H1 (cell line): ENCODE data around the gene SLC25A3. TPM values are rescaled to one million over a fixed set of nuclear protein-coding genes. Genes with fewer than 3 reads are reported as not detected.

ENCODE experiments used
- CTCF ChIA-PET: fragments of 300-600 bp; sonication (Branson Sonifier 250); formaldehyde crosslinking; loops from one replicate; lab custom pipeline; 2021; ENCODE audit not compliant: partially characterized antibody; lab: Charles Lee
- POLR2A ChIA-PET: fragments of 300-600 bp; sonication (Branson Sonifier 250); formaldehyde crosslinking; loops from one replicate; lab custom pipeline; 2021; ENCODE audit warnings: inconsistent platforms; ENCODE audit not compliant: partially characterized antibody; lab: Charles Lee
- DNase-seq, 2 experiments: peaks; one replicate each; pipeline versions ENCODE4 v3.0.0 to v3.0.0-alpha.2; 2010 to 2022; ENCODE audit warnings: low spot score in 2 of 2, low read depth in 1 of 2, mixed read lengths in 1 of 2
- FAIRE-seq: peaks from 2 replicates; lab custom pipeline; 2011; peaks lifted over from hg19 to GRCh38; lab: Jason Lieb, UNC
- H2AFZ ChIP-seq: 2 replicates; pipeline ENCODE4 v1.8.1; 2012; ENCODE audit warnings: low read length, inconsistent platforms
- H2AK5ac ChIP-seq: 2 replicates; pipeline ENCODE4 v1.6.1; 2013; ENCODE audit warnings: low read depth, low read length
- H2BK120ac ChIP-seq: replicated peaks from 2 replicates; pipeline ENCODE3; 2013; ENCODE audit warnings: low read depth, low read length, inconsistent platforms
- H2BK12ac ChIP-seq: 2 replicates; pipeline ENCODE4 v1.6.1; 2013; ENCODE audit warnings: low read depth, low read length
- H2BK15ac ChIP-seq: 2 replicates; pipeline ENCODE4 v1.6.1; 2013; ENCODE audit warnings: low read length
- H2BK20ac ChIP-seq: 2 replicates; pipeline ENCODE4 v1.6.1; 2013; ENCODE audit warnings: low read length
- H2BK5ac ChIP-seq: 2 replicates; pipeline ENCODE4 v1.6.1; 2013; ENCODE audit warnings: low read depth, low read length
- H3K14ac ChIP-seq: 2 replicates; pipeline ENCODE4 v1.6.1; 2013; ENCODE audit warnings: inconsistent platforms; ENCODE audit not compliant: insufficient read length
- H3K18ac ChIP-seq: 2 replicates; pipeline ENCODE4 v1.6.1; 2013; ENCODE audit warnings: low read length; ENCODE audit errors: extremely low read depth
- H3K23ac ChIP-seq: 2 replicates; pipeline ENCODE4 v1.6.1; 2013; ENCODE audit warnings: inconsistent platforms; ENCODE audit not compliant: insufficient read length
- H3K23me2 ChIP-seq: 2 replicates; pipeline ENCODE4 v1.6.1; 2013; ENCODE audit warnings: low read depth, low read length
- H3K27ac ChIP-seq: 2 replicates; pipeline ENCODE4 v1.6.1; 2011; ENCODE audit warnings: low read depth, low read length, inconsistent platforms
- H3K27me3 ChIP-seq, 4 experiments: replicated peaks in 1 of 4; 1 replicate in 1 of 4; 2 replicates in 3 of 4; pipeline versions ENCODE4 v1.6.1 to v1.8.1; 2011 to 2013; ENCODE audit warnings: low read length in 3 of 4, mild to moderate bottlenecking in 3 of 4, inconsistent platforms in 2 of 4, mixed read lengths in 2 of 4, moderate library complexity in 1 of 4; ENCODE audit not compliant: control insufficient read depth in 3 of 4, insufficient read depth in 3 of 4; ENCODE audit errors: extremely low read depth in 1 of 4
- H3K36me3 ChIP-seq, 4 experiments: 2 replicates each; pipeline versions ENCODE4 v1.6.1 to v1.8.1; 2011 to 2013; ENCODE audit warnings: mild to moderate bottlenecking in 4 of 4, low read length in 3 of 4, moderate library complexity in 2 of 4, control low read depth in 1 of 4, inconsistent platforms in 1 of 4; ENCODE audit not compliant: insufficient read depth in 4 of 4, control insufficient read depth in 2 of 4
- H3K4ac ChIP-seq: replicated peaks from 2 replicates; pipeline ENCODE3; 2013; ENCODE audit warnings: low read length, low read depth, mixed read lengths, inconsistent platforms; ENCODE audit not compliant: insufficient read length
- H3K4me1 ChIP-seq, 4 experiments: replicated peaks in 1 of 4; 1 replicate in 1 of 4; 2 replicates in 3 of 4; pipeline versions ENCODE4 v1.6.1 to v1.8.1; 2011 to 2013; ENCODE audit warnings: low read length in 3 of 4, inconsistent platforms in 2 of 4, mixed read lengths in 1 of 4; ENCODE audit not compliant: insufficient read depth in 4 of 4, control insufficient read depth in 3 of 4
- H3K4me2 ChIP-seq, 2 experiments: 2 replicates each; pipeline versions ENCODE4 v1.6.1 to v1.8.1; 2011 to 2013; ENCODE audit warnings: low read depth in 2 of 2, low read length in 2 of 2, control low read depth in 1 of 2, inconsistent platforms in 1 of 2, mild to moderate bottlenecking in 1 of 2; ENCODE audit not compliant: insufficient read depth in 1 of 2
- H3K4me3 ChIP-seq, 4 experiments: fragments of 200-600, 300-600 bp in 1 of 4; sonication (generic), shearing (Covaris generic), sonication (Bioruptor Twin) in 1 of 4; 2 replicates each; pipeline versions ENCODE4 v1.5.1 to v1.8.1; 2011 to 2016; ENCODE audit warnings: low read length in 4 of 4, low read depth in 3 of 4, control low read depth in 2 of 4, inconsistent platforms in 2 of 4, mild to moderate bottlenecking in 2 of 4, mixed read lengths in 1 of 4, moderate library complexity in 1 of 4; ENCODE audit not compliant: insufficient read depth in 2 of 4; ENCODE audit errors: extremely low read depth in 1 of 4
- H3K56ac ChIP-seq: replicated peaks from 2 replicates; pipeline ENCODE3; 2013; ENCODE audit warnings: low read depth, mild to moderate bottlenecking, mixed read lengths, low read length, inconsistent platforms; ENCODE audit not compliant: insufficient read length
- H3K79me1 ChIP-seq: 2 replicates; pipeline ENCODE4 v1.6.1; 2013; ENCODE audit warnings: low read depth, low read length, control low read depth
- H3K79me2 ChIP-seq, 2 experiments: 2 replicates each; pipeline versions ENCODE4 v1.6.1 to v1.8.1; 2012 to 2013; ENCODE audit warnings: low read length in 2 of 2, mild to moderate bottlenecking in 2 of 2, inconsistent platforms in 1 of 2; ENCODE audit not compliant: insufficient read depth in 2 of 2, control insufficient read depth in 1 of 2
- H3K9ac ChIP-seq, 4 experiments: replicated peaks in 1 of 4; 1 replicate in 1 of 4; 2 replicates in 3 of 4; pipeline versions ENCODE4 v1.6.1 to v1.8.1; 2011 to 2013; ENCODE audit warnings: low read depth in 3 of 4, low read length in 3 of 4, control low read depth in 2 of 4, mild to moderate bottlenecking in 2 of 4, moderate library complexity in 2 of 4, inconsistent platforms in 1 of 4; ENCODE audit errors: extremely low read depth in 1 of 4
- H3K9me3 ChIP-seq, 2 experiments: 2 replicates each; pipeline versions ENCODE4 v1.6.1 to v1.8.1; 2012 to 2013; ENCODE audit warnings: mild to moderate bottlenecking in 2 of 2, moderate library complexity in 2 of 2, control low read depth in 1 of 2, inconsistent platforms in 1 of 2, low read depth in 1 of 2, low read length in 1 of 2, mixed read lengths in 1 of 2; ENCODE audit not compliant: insufficient read depth in 2 of 2
- H4K20me1 ChIP-seq, 2 experiments: replicated peaks in 1 of 2; 2 replicates each; pipeline versions ENCODE3 to v1.8.1; 2011 to 2013; ENCODE audit warnings: inconsistent platforms in 2 of 2, low read length in 2 of 2, mild to moderate bottlenecking in 1 of 2; ENCODE audit not compliant: insufficient read depth in 2 of 2, control insufficient read depth in 1 of 2
- H4K5ac ChIP-seq: 2 replicates; pipeline ENCODE4 v1.6.1; 2013; ENCODE audit warnings: low read length, low read depth, mixed read lengths, inconsistent platforms; ENCODE audit not compliant: insufficient read length
- H4K8ac ChIP-seq: 2 replicates; pipeline ENCODE4 v1.8.0; 2013; ENCODE audit warnings: mild to moderate bottlenecking, moderate library complexity, low read length, inconsistent platforms; ENCODE audit not compliant: insufficient read depth; ENCODE audit errors: extremely low read depth
- H4K91ac ChIP-seq: replicated peaks from 2 replicates; pipeline ENCODE3; 2013; ENCODE audit warnings: low read length, mixed read lengths, inconsistent platforms; ENCODE audit not compliant: insufficient read length
- CHD1 ChIP-seq: IDR thresholded peaks from 2 replicates; pipeline ENCODE4 v1.6.1; 2012; ENCODE audit warnings: low read depth, low read length, improper control_type of control experiment
- NANOG ChIP-seq: IDR thresholded peaks from 2 replicates; pipeline ENCODE4 v1.6.1; 2011; ENCODE audit warnings: low read length, low read depth, mild to moderate bottlenecking, inconsistent platforms; ENCODE audit not compliant: insufficient read depth, poor library complexity, severe bottlenecking
- SP4 ChIP-seq: IDR thresholded peaks from 2 replicates; pipeline ENCODE4 v1.6.1; 2012; ENCODE audit warnings: low read length, inconsistent platforms
- WGBS, 2 experiments: shearing (Covaris generic) in 1 of 2; methylation state at CpG; one replicate each; pipeline versions ENCODE4 v1.1.6 to v1.1.7; 2013 to 2015; ENCODE audit warnings: low lambda C conversion rate in 2 of 2, mixed read lengths in 2 of 2, inconsistent platforms in 1 of 2, low coverage in 1 of 2, missing lambda C conversion rate in 1 of 2; ENCODE audit not compliant: insufficient replicate concordance in 2 of 2, insufficient coverage in 1 of 2, insufficient read length in 1 of 2; ENCODE audit errors: extremely low coverage in 1 of 2, missing lambda C conversion rate in 1 of 2; 5-methylcytosine and 5-hydroxymethylcytosine counted together
- polyA plus RNA-seq, 7 experiments: library from polyadenylated mRNA; depleted of rRNA in 3 of 7; stranded (reverse) in 5 of 7; unstranded in 2 of 7; fragments of >200 nt in 5 of 7; fragments of 200-250 nt in 2 of 7; gene quantifications; 1 replicate in 5 of 7; 2 replicates in 1 of 7; 4 replicates in 1 of 7; pipeline versions ENCODE4 v1.2.1 to v1.2.3, GENCODE V29; 2011 to 2013; ENCODE audit warnings: missing spikeins in 2 of 7, mixed read lengths in 2 of 7
- total RNA-seq: library from RNA; stranded (reverse); fragmentation: NEBNext Ultra II Directional; extraction: Animal tissue kit (Norgen Biotek cat#: 25700); gene quantifications from 2 replicates; pipeline ENCODE4 v1.2.1, GENCODE V29; 2021

The SLC25A3 gene
- total and polyA plus RNA-seq, 2 of the 8 experiments (the other 6 are each of a cell fraction or from before 2014, with no cell fraction given), result 702 to 709 TPM

DNA sequence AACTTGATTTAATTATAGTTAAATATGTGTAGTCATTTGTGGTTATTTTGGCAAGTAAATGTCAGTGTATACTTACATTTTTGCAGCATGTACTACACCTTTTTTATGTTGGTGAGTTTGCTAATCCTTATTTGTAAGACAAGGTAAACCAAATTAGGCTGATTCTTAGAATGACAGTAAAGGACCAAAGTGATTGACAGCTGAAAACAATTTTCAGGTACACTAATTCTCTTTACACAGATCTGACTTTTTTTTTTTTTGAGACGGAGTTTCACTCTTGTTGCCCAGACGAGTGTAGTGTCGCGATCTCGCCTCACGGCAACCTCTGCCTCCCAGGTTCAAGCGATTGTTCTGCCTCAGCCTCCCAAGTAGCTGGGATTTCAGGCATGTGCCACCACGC lies 8.4 kb downstream of the SLC25A3 start:
- Histone ChIP-seq H3K4me3 (no peak overlapping the region), H4K5ac (no peak overlapping the region), H3K56ac (no peak overlapping the region), H3K4ac (no peak overlapping the region), H3K4me2 (no peak overlapping the region), H3K4me1 (no peaks in the 10 kb centered on the region), H3K9ac (no peak overlapping the region), H4K8ac (no peak overlapping the region), H3K79me2 (peaks cover 0 to 9% of the 10 kb centered on the region in 2 experiments; a peak in 2 of 4 replicates), H2AK5ac (no peak overlapping the region), H2BK15ac (no peak overlapping the region), H3K27ac (no peak overlapping the region), H3K14ac (no peak overlapping the region), H2AFZ (no peak overlapping the region), H3K23ac (no peak overlapping the region), H3K36me3 (peaks cover 23 to 72% (median 55%) of the 10 kb centered on the region in 4 experiments), H3K79me1 (no peaks in the 10 kb centered on the region), H3K23me2 (no peaks in the 10 kb centered on the region), H3K27me3 (no peaks in the 10 kb centered on the region), H2BK120ac (no peak overlapping the region), H2BK20ac (no peak overlapping the region), H2BK5ac (no peak overlapping the region), H4K91ac (no peak overlapping the region), H2BK12ac (no peak overlapping the region), H4K20me1 (peaks cover 5 to 8% of the 10 kb centered on the region in 2 experiments), H3K18ac (no peak overlapping the region), H3K9me3 (no peaks in the 10 kb centered on the region)
- ChIA-PET POLR2A (interaction anchor here (1.8 to 6.5 kb wide), 2 partner anchors 7 to 9 kb away, joined by 7 to 48 read pairs; partner anchors contain the start of gene SLC25A3), CTCF (interaction anchor here (0.7 to 1.4 kb wide), 3 partner anchors 9 to 1743 kb away, joined by 3 to 4 read pairs (median 3); no protein-coding TSS in a partner anchor)
- FAIRE-seq, result no peak
- no peak for TF ChIP-seq SP4
- TF ChIP-seq CHD1, result no peak
- no peak for TF ChIP-seq NANOG
- DNase-seq, result no peak
- 96% methylated on average over 8 of the region's 8 CpGs; no CpG with 5 or more reads in 1 of the 2 experiments for WGBS, 2 experiments
